KMS-11 (cell line): ENCODE data around the gene TMEM131.

Experiments
- H2AFZ ChIP-seq: fragments of 200-600 bp; sonication (generic); 2 replicates; pipeline ENCODE4 v1.6.1; 2016; ENCODE audit warnings: antibody characterized with exemption, mixed run types, low read depth
- H3K27ac ChIP-seq: fragments of 200-600 bp; sonication (generic); 2 replicates; pipeline ENCODE4 v1.6.1; 2016; ENCODE audit warnings: mild to moderate bottlenecking, mixed run types
- H3K27me3 ChIP-seq: fragments of 200-600 bp; sonication (generic); 2 replicates; pipeline ENCODE4 v1.6.1; 2017; ENCODE audit warnings: mild to moderate bottlenecking, low read depth, mixed run types, moderate library complexity; ENCODE audit not compliant: insufficient read depth
- H3K36me3 ChIP-seq: fragments of 200-600 bp; sonication (generic); 2 replicates; pipeline ENCODE4 v1.6.1; 2017; ENCODE audit warnings: mild to moderate bottlenecking, mixed run types; ENCODE audit not compliant: insufficient read depth
- H3K4me1 ChIP-seq: fragments of 200-600 bp; sonication (generic); 2 replicates; pipeline ENCODE4 v1.6.1; 2016; ENCODE audit warnings: mild to moderate bottlenecking, low read depth, mixed run types; ENCODE audit not compliant: poor library complexity, severe bottlenecking
- H3K4me2 ChIP-seq: fragments of 200-600 bp; sonication (generic); 2 replicates; pipeline ENCODE4 v1.7.0; 2016; ENCODE audit warnings: mild to moderate bottlenecking, mixed run types
- H3K4me3 ChIP-seq: fragments of 200-600 bp; sonication (generic); IDR thresholded peaks from 2 replicates; pipeline ENCODE4 v1.6.1; 2017; ENCODE audit warnings: low read depth, low read length, mixed read lengths; ENCODE audit not compliant: insufficient read depth
- H3K79me2 ChIP-seq: fragments of 200-600 bp; sonication (generic); 2 replicates; pipeline ENCODE4 v1.6.1; 2016; ENCODE audit warnings: low read depth, mixed run types; ENCODE audit not compliant: insufficient read depth
- H3K9ac ChIP-seq: fragments of 200-600 bp; sonication (generic); 2 replicates; pipeline ENCODE4 v1.6.1; 2016; ENCODE audit warnings: mild to moderate bottlenecking, mixed run types
- H4K20me1 ChIP-seq: fragments of 200-600 bp; sonication (generic); 2 replicates; pipeline ENCODE4 v1.6.1; 2016; ENCODE audit warnings: mild to moderate bottlenecking, mixed run types; ENCODE audit not compliant: insufficient read depth
- TF ChIP-seq, protein P1 (sequence below): fragments of 200-600 bp; sonication (generic); conservative IDR thresholded peaks from 2 replicates; pipeline ENCODE4 v1.6.1; 2017; ENCODE audit warnings: low read depth, mild to moderate bottlenecking, antibody characterized with exemption, low read length, moderate library complexity, mixed read lengths

The TMEM131 gene

DNA sequence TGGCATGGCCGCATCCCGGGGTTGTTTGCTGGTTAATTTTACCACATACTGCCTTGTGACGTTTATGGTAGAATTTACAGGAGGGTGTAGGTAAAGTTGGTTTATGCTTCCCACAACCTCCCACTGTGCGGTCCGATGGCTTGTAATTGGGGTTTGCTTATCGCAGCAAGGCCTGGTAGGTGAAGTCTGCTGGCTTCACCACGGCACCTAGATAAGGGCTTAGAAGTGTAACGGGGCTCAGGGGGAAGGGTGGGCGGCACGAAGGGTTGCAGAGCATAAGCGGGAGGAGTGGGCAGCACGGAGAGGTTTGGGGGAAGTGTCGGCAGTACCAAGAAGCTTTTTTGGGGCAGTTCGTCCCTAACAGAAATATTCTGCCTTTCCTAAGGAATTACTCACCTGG lies 39.0 kb upstream of the TMEM131 start:
- Histone ChIP-seq H3K4me1 (no peaks in the 10 kb centered on the region), H3K79me2 (no peaks in the 10 kb centered on the region), H3K4me2 (no peak overlapping the region), H3K27ac (no peak overlapping the region), H3K36me3 (no peaks in the 10 kb centered on the region), H3K9ac (no peak overlapping the region), H4K20me1 (no peaks in the 10 kb centered on the region), H3K4me3 (no peak overlapping the region), H3K27me3 (no peaks in the 10 kb centered on the region), H2AFZ (no peak overlapping the region)
- TF ChIP-seq, protein P1, sequence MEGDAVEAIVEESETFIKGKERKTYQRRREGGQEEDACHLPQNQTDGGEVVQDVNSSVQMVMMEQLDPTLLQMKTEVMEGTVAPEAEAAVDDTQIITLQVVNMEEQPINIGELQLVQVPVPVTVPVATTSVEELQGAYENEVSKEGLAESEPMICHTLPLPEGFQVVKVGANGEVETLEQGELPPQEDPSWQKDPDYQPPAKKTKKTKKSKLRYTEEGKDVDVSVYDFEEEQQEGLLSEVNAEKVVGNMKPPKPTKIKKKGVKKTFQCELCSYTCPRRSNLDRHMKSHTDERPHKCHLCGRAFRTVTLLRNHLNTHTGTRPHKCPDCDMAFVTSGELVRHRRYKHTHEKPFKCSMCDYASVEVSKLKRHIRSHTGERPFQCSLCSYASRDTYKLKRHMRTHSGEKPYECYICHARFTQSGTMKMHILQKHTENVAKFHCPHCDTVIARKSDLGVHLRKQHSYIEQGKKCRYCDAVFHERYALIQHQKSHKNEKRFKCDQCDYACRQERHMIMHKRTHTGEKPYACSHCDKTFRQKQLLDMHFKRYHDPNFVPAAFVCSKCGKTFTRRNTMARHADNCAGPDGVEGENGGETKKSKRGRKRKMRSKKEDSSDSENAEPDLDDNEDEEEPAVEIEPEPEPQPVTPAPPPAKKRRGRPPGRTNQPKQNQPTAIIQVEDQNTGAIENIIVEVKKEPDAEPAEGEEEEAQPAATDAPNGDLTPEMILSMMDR = no peak

DNA sequence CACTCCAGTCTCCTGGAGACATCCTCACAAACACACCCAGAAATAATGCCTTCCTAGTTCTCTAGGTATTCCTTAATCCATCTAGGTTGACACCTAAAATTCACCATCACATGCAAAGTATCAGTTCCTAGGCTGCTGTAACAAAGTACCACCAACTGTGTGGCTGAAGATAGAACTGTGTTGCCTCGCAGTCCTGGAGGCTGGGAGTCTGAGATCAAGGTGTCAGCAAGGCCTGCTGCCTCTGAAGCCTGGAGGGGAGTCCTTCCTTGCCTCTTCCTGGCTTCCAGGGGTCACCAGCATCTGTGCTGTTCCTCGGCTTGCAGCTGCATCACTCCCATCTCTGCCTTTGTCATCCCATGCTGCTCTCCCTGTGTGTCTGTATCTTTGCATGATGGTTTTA lies 36.3 kb upstream of the TMEM131 start:
- H3K36me3 ChIP-seq = no peaks in the 10 kb centered on the region
- peaks cover 5% of the 10 kb centered on the region for H3K4me1 ChIP-seq
- H4K20me1 ChIP-seq = no peaks in the 10 kb centered on the region
- H3K27ac ChIP-seq = no peak overlapping the region
- H2AFZ ChIP-seq = no peak overlapping the region
- TF ChIP-seq, protein P1 = no peak
- H3K27me3 ChIP-seq = no peaks in the 10 kb centered on the region
- H3K4me2 ChIP-seq = no peak overlapping the region
- no peak overlapping the region for H3K9ac ChIP-seq
- H3K4me3 ChIP-seq = no peak overlapping the region
- no peaks in the 10 kb centered on the region for H3K79me2 ChIP-seq

DNA sequence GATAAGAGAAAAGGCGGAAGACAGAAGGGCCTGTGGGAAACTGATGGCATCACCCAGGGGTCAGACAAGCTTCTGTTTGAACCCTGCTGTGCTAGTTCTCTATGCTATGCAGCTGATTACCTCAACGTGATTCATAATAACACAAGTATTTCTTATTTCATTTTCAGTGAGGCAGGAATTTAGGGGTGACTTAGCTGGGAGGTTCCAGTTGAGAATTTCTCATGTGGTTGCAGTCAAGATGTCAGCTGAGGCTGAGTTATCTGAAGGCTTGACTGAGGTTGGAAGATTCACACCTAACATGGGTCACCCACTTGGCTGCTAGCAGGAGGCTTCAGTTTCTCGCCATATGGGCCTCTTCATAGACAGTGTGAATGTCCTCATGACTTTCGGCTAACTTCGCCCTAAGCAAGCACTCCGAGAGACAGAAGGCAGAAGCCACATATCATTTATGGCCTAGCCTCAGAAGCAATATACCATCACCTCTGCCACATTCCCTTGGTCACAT lies 34.0 kb upstream of the TMEM131 start:
- Histone ChIP-seq H3K27me3 (no peaks in the 10 kb centered on the region), H3K4me2 (no peak overlapping the region), H3K79me2 (no peaks in the 10 kb centered on the region), H3K4me1 (peaks cover 13% of the 10 kb centered on the region), H2AFZ (no peak overlapping the region), H3K9ac (no peak overlapping the region), H3K27ac (no peak overlapping the region), H3K4me3 (no peak overlapping the region), H4K20me1 (no peaks in the 10 kb centered on the region), H3K36me3 (no peaks in the 10 kb centered on the region)
- TF ChIP-seq, protein P1 = no peak

DNA sequence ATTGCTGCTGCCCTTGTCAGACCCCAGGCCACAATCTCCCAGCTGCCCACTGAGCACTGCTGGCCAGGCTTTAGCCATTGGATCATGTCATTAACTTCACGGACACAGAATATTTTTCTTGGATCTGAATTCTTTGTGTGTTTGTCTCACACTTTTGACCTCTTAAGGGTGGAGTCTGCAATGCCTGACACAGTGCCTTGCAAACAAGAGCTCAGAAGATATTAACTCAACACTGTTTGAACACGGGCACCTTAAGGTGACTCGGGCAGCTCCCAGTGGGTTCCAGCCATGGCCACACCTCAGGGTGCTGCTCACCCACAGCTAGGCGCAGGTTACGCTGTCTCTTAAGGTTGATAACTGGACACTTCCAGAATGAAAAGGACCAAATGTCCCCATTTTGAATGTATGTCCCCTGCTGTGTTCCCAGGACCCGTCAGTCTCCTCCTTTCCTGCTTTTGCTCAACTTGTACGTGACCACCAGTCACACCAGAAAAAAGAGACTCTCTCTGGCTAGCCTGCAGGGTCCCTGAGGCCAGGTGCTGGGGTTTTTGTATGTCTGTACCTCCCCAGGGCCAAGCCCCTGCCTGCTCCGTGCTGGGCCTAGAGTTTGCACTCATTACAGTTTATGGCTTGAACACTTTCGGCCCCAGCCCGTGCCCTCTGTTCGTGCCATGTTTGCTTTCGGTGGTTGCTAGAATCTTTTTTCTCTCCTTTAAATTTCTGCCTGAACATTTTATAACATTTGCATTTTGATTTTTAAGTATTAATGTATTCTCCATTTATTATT lies 33.4 kb upstream of the TMEM131 start:
- TF ChIP-seq, protein P1 = no peak
- Histone ChIP-seq H3K4me3 (no peak overlapping the region), H3K27ac (no peak overlapping the region), H2AFZ (no peak overlapping the region), H3K36me3 (no peaks in the 10 kb centered on the region), H3K79me2 (no peaks in the 10 kb centered on the region), H3K4me1 (peaks cover 13% of the 10 kb centered on the region), H4K20me1 (no peaks in the 10 kb centered on the region), H3K27me3 (no peaks in the 10 kb centered on the region), H3K4me2 (no peak overlapping the region), H3K9ac (no peak overlapping the region)
